OCI-LY3 (cell line): ENCODE data around the gene ZNF500.

Experiments used
- H2AFZ ChIP-seq: fragments of 200-600, 300-600 bp; shearing (Covaris generic); 2 replicates; pipeline ENCODE4 v1.6.0; 2014; ENCODE audit warnings: antibody characterized with exemption, low read depth, low read length
- H3K27ac ChIP-seq: fragments of 200-600, 300-600 bp; sonication (generic); 2 replicates; pipeline ENCODE4 v1.5.1; 2014; ENCODE audit warnings: mild to moderate bottlenecking, low read length, moderate library complexity, mixed read lengths
- H3K27me3 ChIP-seq: fragments of 200-600, 300-600 bp; sonication (generic); 2 replicates; pipeline ENCODE4 v1.6.1; 2014; ENCODE audit warnings: low read depth, low read length, mixed read lengths
- H3K36me3 ChIP-seq: fragments of 200-600, 300-600 bp; sonication (generic); replicated peaks from 2 replicates; pipeline ENCODE3; 2014; ENCODE audit warnings: low read depth, low read length, mixed read lengths
- H3K4me1 ChIP-seq: fragments of 300-600, 200-600 bp; sonication (generic); 2 replicates; pipeline ENCODE4 v1.6.1; 2014; ENCODE audit warnings: low read length, mixed read lengths
- H3K4me2 ChIP-seq: fragments of 200-600, 300-600 bp; sonication (generic); 2 replicates; pipeline ENCODE4 v1.6.1; 2014; ENCODE audit warnings: low read length, mixed read lengths
- H3K4me3 ChIP-seq: fragments of 300-600, 200-600 bp; sonication (generic); 2 replicates; pipeline ENCODE4 v1.5.1; 2014; ENCODE audit warnings: antibody characterized with exemption, mild to moderate bottlenecking, low read length, moderate library complexity
- H3K79me2 ChIP-seq: fragments of 300-600, 200-600 bp; shearing (Covaris generic); 2 replicates; pipeline ENCODE4 v1.6.1; 2014; ENCODE audit warnings: mild to moderate bottlenecking, low read length, mixed read lengths
- H3K9ac ChIP-seq: fragments of 300-600, 200-600 bp; shearing (Covaris generic); 2 replicates; pipeline ENCODE4 v1.6.0; 2014; ENCODE audit warnings: mild to moderate bottlenecking, low read length, moderate library complexity
- H3K9me3 ChIP-seq: fragments of 200-600, 300-600 bp; shearing (Covaris generic); 2 replicates; pipeline ENCODE4 v1.6.1; 2014; ENCODE audit warnings: low read length, mixed read lengths; ENCODE audit not compliant: insufficient read depth
- H4K20me1 ChIP-seq: fragments of 200-600, 300-600 bp; sonication (generic); 2 replicates; pipeline ENCODE4 v1.6.1; 2016; ENCODE audit warnings: low read length, mixed read lengths; ENCODE audit not compliant: insufficient read depth
- EZH2phosphoT487 ChIP-seq: fragments of 200-600 bp; shearing (Covaris generic); IDR thresholded peaks from 2 replicates; pipeline ENCODE4 v1.6.1; 2018; ENCODE audit warnings: antibody characterized with exemption, mixed run types, low read depth
- TF ChIP-seq, protein P1 (sequence below): fragments of 200-600, 300-600 bp; sonication (generic); IDR thresholded peaks from 2 replicates; pipeline ENCODE4 v1.5.1; 2014; ENCODE audit warnings: antibody characterized with exemption, low read length, low read depth

The ZNF500 gene

DNA sequence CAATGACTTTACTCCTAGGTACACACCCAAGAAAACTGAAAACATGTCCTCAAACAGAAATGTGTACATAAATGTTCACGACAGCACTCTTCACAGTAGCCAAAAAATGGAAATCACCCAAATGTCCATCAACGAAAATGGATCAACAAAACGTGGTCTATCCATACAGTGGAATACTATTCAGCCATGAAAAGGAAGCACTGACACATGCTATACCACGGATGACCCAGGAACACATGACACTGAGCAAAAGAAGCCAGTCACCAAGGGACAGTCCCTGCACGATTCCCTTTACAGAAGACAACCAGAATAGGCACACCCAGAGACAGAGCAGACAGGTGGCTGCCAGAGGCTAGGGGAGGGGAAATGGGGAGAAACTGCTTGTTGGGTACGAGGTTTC lies 11.3 kb downstream of the ZNF500 start:
- H3K9ac ChIP-seq = no peak overlapping the region
- H4K20me1 ChIP-seq = no peaks in the 10 kb centered on the region
- H3K36me3 ChIP-seq = peaks cover 39% of the 10 kb centered on the region
- no peak overlapping the region for H3K4me3 ChIP-seq
- no peak overlapping the region for H3K4me2 ChIP-seq
- no peaks in the 10 kb centered on the region for H3K9me3 ChIP-seq
- H3K27me3 ChIP-seq = no peaks in the 10 kb centered on the region
- no peaks in the 10 kb centered on the region for H3K4me1 ChIP-seq
- H3K79me2 ChIP-seq = no peaks in the 10 kb centered on the region
- H2AFZ ChIP-seq = no peak overlapping the region
- TF ChIP-seq, protein P1, sequence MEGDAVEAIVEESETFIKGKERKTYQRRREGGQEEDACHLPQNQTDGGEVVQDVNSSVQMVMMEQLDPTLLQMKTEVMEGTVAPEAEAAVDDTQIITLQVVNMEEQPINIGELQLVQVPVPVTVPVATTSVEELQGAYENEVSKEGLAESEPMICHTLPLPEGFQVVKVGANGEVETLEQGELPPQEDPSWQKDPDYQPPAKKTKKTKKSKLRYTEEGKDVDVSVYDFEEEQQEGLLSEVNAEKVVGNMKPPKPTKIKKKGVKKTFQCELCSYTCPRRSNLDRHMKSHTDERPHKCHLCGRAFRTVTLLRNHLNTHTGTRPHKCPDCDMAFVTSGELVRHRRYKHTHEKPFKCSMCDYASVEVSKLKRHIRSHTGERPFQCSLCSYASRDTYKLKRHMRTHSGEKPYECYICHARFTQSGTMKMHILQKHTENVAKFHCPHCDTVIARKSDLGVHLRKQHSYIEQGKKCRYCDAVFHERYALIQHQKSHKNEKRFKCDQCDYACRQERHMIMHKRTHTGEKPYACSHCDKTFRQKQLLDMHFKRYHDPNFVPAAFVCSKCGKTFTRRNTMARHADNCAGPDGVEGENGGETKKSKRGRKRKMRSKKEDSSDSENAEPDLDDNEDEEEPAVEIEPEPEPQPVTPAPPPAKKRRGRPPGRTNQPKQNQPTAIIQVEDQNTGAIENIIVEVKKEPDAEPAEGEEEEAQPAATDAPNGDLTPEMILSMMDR = no peak
- TF ChIP-seq EZH2phosphoT487 = no peak
- H3K27ac ChIP-seq = no peak overlapping the region

DNA sequence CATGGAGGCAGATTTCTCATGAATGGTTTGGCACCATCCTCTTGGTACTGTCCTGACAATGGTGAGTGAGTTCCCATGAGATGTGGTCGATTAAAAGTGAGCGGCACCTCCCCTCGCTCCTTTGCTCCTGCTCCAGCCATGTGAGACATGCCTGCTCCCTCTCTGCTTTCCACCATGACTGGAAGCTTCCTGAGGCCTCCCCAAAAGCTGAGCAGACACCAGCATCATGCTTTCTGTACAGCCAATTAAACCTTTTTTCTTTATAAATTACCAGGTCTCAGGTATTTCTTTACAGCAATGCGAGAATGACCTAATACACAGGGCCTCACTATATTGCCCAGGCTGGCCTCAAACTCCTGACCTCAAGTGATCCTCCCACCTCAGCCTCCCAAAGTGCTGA lies 12.1 kb downstream of the ZNF500 start:
- TF ChIP-seq EZH2phosphoT487 = no peak
- TF ChIP-seq, protein P1 = no peak
- peaks cover 33% of the 10 kb centered on the region for H3K36me3 ChIP-seq
- H3K4me1 ChIP-seq = peaks cover 3% of the 10 kb centered on the region
- H3K4me2 ChIP-seq = no peak overlapping the region
- H2AFZ ChIP-seq = no peak overlapping the region
- no peak overlapping the region for H3K27ac ChIP-seq
- H3K27me3 ChIP-seq = no peaks in the 10 kb centered on the region
- no peaks in the 10 kb centered on the region for H3K79me2 ChIP-seq
- H3K9ac ChIP-seq = no peak overlapping the region
- no peaks in the 10 kb centered on the region for H3K9me3 ChIP-seq
- no peak overlapping the region for H3K4me3 ChIP-seq
- H4K20me1 ChIP-seq = no peaks in the 10 kb centered on the region

DNA sequence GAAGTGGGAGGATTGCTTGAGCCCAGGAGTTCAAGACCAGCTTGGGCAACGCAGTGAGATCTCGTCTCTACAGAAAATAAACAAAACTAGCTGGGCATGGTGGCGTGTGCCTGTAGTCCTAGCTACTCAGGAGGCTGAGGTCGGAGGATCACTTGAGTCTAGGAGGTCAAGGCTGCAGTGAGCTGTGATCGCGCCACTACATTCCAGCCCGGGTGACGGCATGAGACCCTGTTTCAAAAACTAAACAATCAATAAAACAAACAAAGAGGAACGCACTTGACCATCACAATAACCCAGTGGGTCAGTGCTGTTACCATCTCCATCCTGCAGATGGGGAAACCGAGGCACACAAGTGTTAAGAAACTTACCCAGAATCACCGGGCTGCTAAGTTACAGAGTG lies 13.7 kb downstream of the ZNF500 start:
- Histone ChIP-seq H3K36me3 (peaks cover 24% of the 10 kb centered on the region), H3K79me2 (no peaks in the 10 kb centered on the region), H2AFZ (no peak overlapping the region), H3K27ac (no peak overlapping the region), H3K4me2 (no peak overlapping the region), H3K9me3 (no peaks in the 10 kb centered on the region), H3K27me3 (no peaks in the 10 kb centered on the region), H3K4me1 (peaks cover 6% of the 10 kb centered on the region), H3K9ac (no peak overlapping the region), H3K4me3 (no peak overlapping the region), H4K20me1 (no peaks in the 10 kb centered on the region)
- TF ChIP-seq, protein P1 = no peak
- no peak for TF ChIP-seq EZH2phosphoT487

DNA sequence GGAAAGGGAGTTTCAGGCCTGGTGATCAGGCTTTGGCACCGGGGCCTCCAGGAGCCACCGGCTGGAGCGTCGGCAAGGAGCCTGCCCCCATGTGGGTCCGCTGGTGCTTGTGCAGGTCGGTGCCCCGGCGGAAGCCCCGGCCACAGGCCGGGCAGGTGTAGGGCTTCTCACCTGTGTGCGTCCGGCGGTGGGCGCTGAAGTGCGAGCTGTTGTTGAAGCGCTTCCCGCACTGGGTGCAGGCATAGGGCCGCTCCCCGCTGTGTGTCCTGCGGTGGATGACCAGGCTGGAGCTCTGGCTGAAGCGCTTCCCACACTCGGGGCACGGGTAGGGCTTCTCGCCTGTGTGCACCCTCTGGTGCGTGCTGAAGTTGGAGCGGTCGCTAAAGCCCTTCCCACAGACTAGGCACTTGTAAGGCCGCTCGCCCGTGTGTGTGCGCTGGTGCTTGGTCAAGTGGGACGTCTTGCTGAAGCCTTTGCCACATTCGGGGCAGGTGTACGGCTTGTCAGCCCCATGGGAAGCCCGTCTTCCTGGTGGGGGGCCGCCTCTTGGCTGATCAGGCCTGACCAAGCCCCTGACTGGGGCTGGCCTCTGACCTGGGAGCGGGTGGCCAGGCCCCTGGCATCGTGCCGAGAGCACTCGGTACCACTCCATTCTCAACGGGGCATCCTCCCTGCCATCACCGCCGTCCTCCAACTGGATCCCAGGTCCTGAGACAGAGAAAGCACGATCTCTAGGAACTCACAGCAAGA lies 14.4 kb downstream of the ZNF500 start:
- Histone ChIP-seq H3K4me3 (no peak overlapping the region), H3K9ac (no peak overlapping the region), H3K4me2 (no peak overlapping the region), H3K27me3 (no peaks in the 10 kb centered on the region), H4K20me1 (no peaks in the 10 kb centered on the region), H3K79me2 (no peaks in the 10 kb centered on the region), H2AFZ (no peak overlapping the region), H3K36me3 (peaks cover 24% of the 10 kb centered on the region), H3K27ac (no peak overlapping the region), H3K4me1 (peaks cover 9% of the 10 kb centered on the region), H3K9me3 (no peaks in the 10 kb centered on the region)
- TF ChIP-seq EZH2phosphoT487 = no peak
- TF ChIP-seq, protein P1 = no peak
